ENCODE data around the gene TDRD7.

Gene TDRD7

DNA sequence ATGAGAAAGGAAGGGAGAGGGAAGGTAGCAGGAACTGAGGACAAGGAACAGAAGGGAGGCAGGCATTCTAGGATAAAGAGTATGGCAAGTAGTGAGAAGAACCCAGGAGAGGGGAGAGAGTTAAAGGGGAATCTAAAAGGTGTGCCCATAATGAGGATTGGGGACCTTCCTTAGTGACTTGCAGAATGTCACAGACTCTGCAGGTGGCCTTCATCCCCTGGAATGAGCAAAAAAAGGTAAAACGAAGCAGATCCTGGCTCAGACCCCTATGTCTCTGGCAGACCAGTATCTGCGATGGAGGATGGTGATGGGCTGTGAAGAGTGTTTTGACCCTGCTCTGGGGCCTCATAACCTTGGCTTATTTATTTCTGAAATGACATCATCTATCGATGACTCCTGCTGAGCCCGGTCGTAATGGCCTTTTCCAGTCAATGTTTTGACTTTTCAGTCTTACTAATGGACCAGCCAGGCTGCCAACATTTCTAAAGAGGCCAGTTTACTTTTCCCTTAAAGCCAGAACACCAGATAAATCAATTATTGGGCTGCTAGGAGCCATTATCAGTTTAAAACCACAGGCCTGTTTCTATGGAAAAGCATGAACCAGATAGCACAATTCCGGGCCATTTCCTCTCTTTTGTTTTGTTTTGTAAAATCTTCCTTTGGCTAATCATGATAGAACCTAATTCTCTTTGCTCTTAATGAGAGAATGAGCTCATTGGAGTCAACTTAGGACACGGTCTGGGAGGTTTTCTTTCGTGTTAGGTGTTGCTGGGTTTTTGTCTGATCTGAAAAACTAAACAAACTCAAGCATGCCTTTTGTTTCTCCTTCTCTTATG, 92.7 kb downstream of the TDRD7 start:
- TF ChIP-seq, protein P1, sequence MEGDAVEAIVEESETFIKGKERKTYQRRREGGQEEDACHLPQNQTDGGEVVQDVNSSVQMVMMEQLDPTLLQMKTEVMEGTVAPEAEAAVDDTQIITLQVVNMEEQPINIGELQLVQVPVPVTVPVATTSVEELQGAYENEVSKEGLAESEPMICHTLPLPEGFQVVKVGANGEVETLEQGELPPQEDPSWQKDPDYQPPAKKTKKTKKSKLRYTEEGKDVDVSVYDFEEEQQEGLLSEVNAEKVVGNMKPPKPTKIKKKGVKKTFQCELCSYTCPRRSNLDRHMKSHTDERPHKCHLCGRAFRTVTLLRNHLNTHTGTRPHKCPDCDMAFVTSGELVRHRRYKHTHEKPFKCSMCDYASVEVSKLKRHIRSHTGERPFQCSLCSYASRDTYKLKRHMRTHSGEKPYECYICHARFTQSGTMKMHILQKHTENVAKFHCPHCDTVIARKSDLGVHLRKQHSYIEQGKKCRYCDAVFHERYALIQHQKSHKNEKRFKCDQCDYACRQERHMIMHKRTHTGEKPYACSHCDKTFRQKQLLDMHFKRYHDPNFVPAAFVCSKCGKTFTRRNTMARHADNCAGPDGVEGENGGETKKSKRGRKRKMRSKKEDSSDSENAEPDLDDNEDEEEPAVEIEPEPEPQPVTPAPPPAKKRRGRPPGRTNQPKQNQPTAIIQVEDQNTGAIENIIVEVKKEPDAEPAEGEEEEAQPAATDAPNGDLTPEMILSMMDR (conservative IDR thresholded peaks at IDR 0.05): no peak
- TF ChIP-seq ZFX (IDR thresholded peaks at IDR 0.05): no peak
- no peak overlapping the region for H3K27ac ChIP-seq

DNA sequence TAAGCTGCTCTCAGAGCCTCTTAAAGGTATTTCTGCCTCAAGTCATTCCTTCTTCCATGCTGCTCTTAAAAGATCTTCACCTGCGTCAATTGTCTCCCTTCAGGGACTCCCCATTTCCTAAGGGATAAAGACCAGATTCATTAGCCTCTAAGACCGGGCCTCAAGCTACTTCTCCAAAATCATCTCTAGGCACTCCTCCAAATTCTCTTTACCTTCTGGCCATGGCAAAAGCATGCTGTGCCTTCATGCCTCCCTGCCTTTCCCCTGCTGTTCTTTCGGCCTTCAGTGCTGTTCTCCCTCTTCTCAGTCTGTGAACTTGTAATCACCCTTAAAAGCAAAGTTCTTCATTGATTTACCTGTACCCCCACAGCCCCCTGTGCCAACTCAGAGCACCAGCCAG, 93.9 kb downstream of the TDRD7 start:
- no peak overlapping the region for H3K27ac ChIP-seq
- TF ChIP-seq ZFX (IDR thresholded peaks at IDR 0.05): no peak
- TF ChIP-seq, protein P1 (conservative IDR thresholded peaks at IDR 0.05): no peak

DNA sequence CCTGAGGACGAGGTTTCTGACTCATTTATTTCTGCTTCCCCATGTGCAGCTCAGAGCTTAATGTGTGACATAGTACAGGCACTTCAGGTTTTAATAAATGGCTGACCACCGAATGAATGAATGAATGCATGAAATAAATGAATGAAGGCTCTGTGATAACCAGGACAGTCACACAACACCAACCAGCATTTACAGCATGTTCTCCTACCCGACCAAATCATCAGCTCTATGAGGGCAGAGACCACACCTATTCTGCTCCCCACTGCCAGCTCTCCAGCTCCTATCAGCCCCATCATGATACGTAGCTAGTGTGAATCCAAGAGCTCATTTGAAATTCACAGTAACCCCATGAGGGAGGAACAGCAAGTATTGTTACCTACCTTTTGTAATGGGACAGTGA, 94.4 kb downstream of the TDRD7 start:
- no peak overlapping the region for H3K27ac ChIP-seq
- no peak for TF ChIP-seq ZFX (IDR thresholded peaks at IDR 0.05)
- TF ChIP-seq, protein P1 (conservative IDR thresholded peaks at IDR 0.05): no peak

DNA sequence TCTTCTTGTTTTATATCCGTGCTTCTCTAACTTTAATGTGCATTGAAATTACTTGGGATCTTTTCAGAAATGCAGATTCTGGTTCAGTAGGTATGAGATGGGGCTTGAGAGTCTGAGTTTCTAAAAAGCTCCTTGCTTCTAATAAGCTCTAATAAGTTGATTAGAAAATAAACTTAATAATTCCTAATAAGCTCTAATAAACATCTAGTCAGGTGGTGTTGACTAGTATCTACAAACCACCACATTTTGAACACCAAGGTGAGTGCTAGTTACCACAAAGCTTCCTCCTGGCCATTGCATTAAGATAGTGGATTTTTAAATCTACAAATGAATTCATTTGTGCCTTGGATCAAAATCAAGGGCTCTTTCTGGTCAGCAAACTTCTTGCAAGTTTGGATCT, 94.9 kb downstream of the TDRD7 start:
- no peak overlapping the region for H3K27ac ChIP-seq
- TF ChIP-seq, protein P1 (conservative IDR thresholded peaks at IDR 0.05): no peak
- TF ChIP-seq ZFX (IDR thresholded peaks at IDR 0.05): no peak

DNA sequence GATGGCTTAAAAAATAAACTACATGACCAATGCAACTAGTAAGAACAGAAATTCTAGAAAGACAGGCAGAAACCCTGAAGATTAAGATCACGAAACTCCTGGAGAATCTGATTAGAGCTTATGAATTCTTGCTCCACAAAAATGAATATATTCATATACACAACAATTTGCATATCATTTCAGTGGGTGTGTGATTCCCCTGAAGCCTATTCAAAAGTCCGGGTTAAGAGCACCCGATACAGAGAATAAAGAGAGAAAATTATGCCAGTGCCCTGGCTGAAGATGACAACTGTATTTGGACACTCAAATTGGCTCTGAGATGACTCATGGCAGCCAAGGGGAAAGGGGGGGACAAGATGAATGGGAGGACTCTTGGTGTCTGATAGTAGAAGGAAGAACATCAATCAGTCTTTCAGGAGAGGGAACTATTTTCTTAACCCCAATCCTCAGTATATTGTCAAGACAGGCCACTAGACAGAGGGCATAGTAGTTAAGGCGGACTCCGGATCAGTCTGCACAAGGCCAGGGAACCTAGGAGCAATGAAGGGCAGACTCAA, 95.6 kb downstream of the TDRD7 start:
- TF ChIP-seq ZFX (IDR thresholded peaks at IDR 0.05): no peak
- TF ChIP-seq, protein P1 (conservative IDR thresholded peaks at IDR 0.05): no peak
- no peak overlapping the region for H3K27ac ChIP-seq

DNA sequence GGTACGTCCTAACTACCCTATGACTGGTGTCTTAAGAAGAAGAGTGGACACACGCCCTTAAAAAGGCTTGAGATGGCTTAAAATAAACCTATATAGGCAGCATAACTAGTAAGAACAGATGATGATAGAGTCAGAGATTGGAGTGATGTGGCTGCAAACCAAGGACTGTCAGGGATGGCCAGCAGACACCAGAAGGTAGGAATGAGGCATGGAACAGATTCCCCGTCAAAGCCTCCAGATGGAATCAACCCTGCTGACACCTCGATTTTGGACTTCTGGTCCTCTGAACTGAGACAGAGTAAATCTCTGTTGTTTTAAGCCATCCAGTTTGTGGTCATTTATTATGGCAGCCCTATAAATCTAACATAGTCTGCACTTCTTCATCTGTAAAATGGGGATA, 97.0 kb downstream of the TDRD7 start:
- H3K27ac ChIP-seq: no peak overlapping the region

More for the DNA sequence above, 97.0 kb downstream of the TDRD7 start:
- TF ChIP-seq, protein P1 (conservative IDR thresholded peaks at IDR 0.05): no peak
- TF ChIP-seq ZFX (IDR thresholded peaks at IDR 0.05): no peak

All from C4-2B (cell line).